Fibroblast of skin of back (primary cell): ENCODE measurements around the gene KCNQ1OT1.

ENCODE experiments used
- DNase-seq: peaks from one replicate; pipeline ENCODE4 v3.0.0-alpha.2; 2013

The KCNQ1OT1 gene

GRCh38 chr11:2701898-2702434, 2.2 kb upstream of the KCNQ1OT1 start:
- DNase-seq = no peak

GRCh38 chr11:2701230-2701629, 1.4 kb upstream of the KCNQ1OT1 start:
- DNase-seq = no peak

- DNase-seq = peak; percentile 53
Measured at GRCh38 chr11:2700415-2701211, 819 bp upstream of the KCNQ1OT1 start.

- no peak for DNase-seq
Measured at GRCh38 chr11:2699185-2699530, 636 bp downstream of the KCNQ1OT1 start.

GRCh38 chr11:2698386-2699184, 1.2 kb downstream of the KCNQ1OT1 start:
- no peak for DNase-seq

- no peak for DNase-seq
Measured at GRCh38 chr11:2697866-2698265, 1.9 kb downstream of the KCNQ1OT1 start.

- DNase-seq = no peak
Measured at GRCh38 chr11:2696455-2696854, 3.3 kb downstream of the KCNQ1OT1 start.

- DNase-seq = no peak
Measured at GRCh38 chr11:2694995-2695939, 4.5 kb downstream of the KCNQ1OT1 start.

- no peak for DNase-seq
Measured at GRCh38 chr11:2694495-2694894, 5.3 kb downstream of the KCNQ1OT1 start.

- no peak for DNase-seq
Measured at GRCh38 chr11:2693271-2694261, 6.2 kb downstream of the KCNQ1OT1 start.

- no peak for DNase-seq
Measured at GRCh38 chr11:2691991-2692875, 7.6 kb downstream of the KCNQ1OT1 start.

- DNase-seq = no peak
Measured at GRCh38 chr11:2691355-2691761, 8.4 kb downstream of the KCNQ1OT1 start.

- no peak for DNase-seq
Measured at GRCh38 chr11:2690596-2691354, 9.0 kb downstream of the KCNQ1OT1 start.

GRCh38 chr11:2689651-2690575, 9.9 kb downstream of the KCNQ1OT1 start:
- DNase-seq = no peak

GRCh38 chr11:2688381-2689231, 11.2 kb downstream of the KCNQ1OT1 start:
- no peak for DNase-seq

- no peak for DNase-seq
Measured at GRCh38 chr11:2687782-2688191, 12.0 kb downstream of the KCNQ1OT1 start.

- DNase-seq = no peak
Measured at GRCh38 chr11:2687223-2687530, 12.6 kb downstream of the KCNQ1OT1 start.
